ENCODE data around the gene ASCC3. TPM values are rescaled to one million over a fixed set of nuclear protein-coding genes. Genes with fewer than 3 reads are reported as not detected.

The ASCC3 gene
- total and polyA plus RNA-seq, 2 of the 4 experiments (the other 2 are of a cell fraction): 25.8 to 104 TPM

DNA sequence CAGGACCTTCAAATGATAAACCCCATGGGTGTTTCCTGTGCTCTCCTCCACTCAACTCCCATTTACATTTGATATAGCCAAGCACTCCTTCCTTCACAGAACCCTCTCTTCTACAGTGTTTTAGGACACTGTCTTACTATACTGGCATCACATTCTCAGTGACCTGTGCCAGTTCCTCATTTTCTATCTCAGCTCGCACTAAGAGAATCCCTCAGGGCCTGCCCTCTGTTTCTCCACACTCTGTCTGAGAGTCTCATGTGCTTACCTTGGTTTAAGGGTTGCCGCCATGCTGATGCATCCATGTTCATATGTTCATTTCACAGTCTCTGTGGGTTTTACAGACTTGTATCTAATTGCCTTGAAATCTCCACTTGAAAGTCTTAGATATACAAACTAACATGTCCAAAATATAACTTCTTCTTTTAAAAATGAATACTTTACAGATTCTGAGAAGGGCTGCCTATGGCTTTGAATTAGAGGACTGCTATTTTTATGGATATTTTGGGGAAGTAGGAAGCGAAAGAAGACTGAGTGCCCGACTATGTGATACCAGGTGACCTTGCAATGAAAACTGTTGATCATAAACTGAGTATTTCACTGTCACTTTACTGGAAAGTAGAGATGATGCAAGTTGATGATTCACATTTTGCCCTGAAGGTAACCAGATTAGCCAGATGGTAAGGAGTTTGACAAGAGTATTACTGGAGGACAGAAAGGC, 263.3 kb downstream of the ASCC3 start:
- BruUV-seq (replicated peaks): no TSS peak

More for the DNA sequence above, 263.3 kb downstream of the ASCC3 start:
- H3K79me1 ChIP-seq (ENCODE audit: low read depth in 1 of 2, low read length in 2 of 2): peaks cover 4 to 17% of the 10 kb centered on the region in 2 experiments; a peak in 3 of 4 replicates
- peak overlapping the region; percentile 45; the same call in 1 of the 2 replicates for H3K14ac ChIP-seq (replicated peaks; ENCODE audit: low read depth, low read length)
- ChIA-PET POLR2A (ENCODE audit: unreplicated experiment) (no interaction called here), CTCF (no interaction called here)
- H2BK20ac ChIP-seq (ENCODE audit: low read depth, low read length): no peak overlapping the region
- H2AFZ ChIP-seq (replicated peaks; ENCODE audit: low read length, poor library complexity): no peak overlapping the region
- 100% methylated on average over 1 of the region's 4 CpGs; no CpG with 5 or more reads in 1 of the 2 experiments for WGBS, 2 experiments (ENCODE audit: extremely low coverage in 2 of 2, insufficient read length in 1 of 2)
- H2BK120ac ChIP-seq (ENCODE audit: low read depth, low read length): peak overlapping the region; percentile 29; the same call in 1 of the 2 replicates
- H3K9ac ChIP-seq (ENCODE audit: low read depth, low read length): no peak overlapping the region
- no peak overlapping the region for H3K4me2 ChIP-seq (ENCODE audit: low read depth, low read length)
- peaks cover 8% of the 10 kb centered on the region for H3K36me3 ChIP-seq (ENCODE audit: control insufficient read depth, insufficient read depth, low read length)
- H3K9me3 ChIP-seq (ENCODE audit: control insufficient read depth, insufficient read depth, low read length): no peaks in the 10 kb centered on the region
- no peak overlapping the region for H3K4me3 ChIP-seq (ENCODE audit: insufficient read depth, low read depth, low read length)
- H2AK9ac ChIP-seq (replicated peaks; ENCODE audit: low read depth, low read length, poor library complexity): no peak overlapping the region
- intact Hi-C loops (cut with micrococcal nuclease) (no loop called here), dilution Hi-C loops (cut with HindIII; ENCODE audit: low sequenced_read_pairs, unreplicated experiment) (no loop called here), in situ Hi-C loops (cut with MboI; ENCODE audit: low sequenced_read_pairs) (no loop called here)
- H4K91ac ChIP-seq (ENCODE audit: insufficient read depth, low read depth, low read length): no peak overlapping the region
- TF ChIP-seq RFX5 (IDR thresholded peaks at IDR 0.05; ENCODE audit: low read depth, low read length): no peak
- TF ChIP-seq, protein P1, sequence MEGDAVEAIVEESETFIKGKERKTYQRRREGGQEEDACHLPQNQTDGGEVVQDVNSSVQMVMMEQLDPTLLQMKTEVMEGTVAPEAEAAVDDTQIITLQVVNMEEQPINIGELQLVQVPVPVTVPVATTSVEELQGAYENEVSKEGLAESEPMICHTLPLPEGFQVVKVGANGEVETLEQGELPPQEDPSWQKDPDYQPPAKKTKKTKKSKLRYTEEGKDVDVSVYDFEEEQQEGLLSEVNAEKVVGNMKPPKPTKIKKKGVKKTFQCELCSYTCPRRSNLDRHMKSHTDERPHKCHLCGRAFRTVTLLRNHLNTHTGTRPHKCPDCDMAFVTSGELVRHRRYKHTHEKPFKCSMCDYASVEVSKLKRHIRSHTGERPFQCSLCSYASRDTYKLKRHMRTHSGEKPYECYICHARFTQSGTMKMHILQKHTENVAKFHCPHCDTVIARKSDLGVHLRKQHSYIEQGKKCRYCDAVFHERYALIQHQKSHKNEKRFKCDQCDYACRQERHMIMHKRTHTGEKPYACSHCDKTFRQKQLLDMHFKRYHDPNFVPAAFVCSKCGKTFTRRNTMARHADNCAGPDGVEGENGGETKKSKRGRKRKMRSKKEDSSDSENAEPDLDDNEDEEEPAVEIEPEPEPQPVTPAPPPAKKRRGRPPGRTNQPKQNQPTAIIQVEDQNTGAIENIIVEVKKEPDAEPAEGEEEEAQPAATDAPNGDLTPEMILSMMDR (conservative IDR thresholded peaks at IDR 0.05; ENCODE audit: low read depth, low read length): no peak
- TF ChIP-seq RCOR1 (IDR thresholded peaks at IDR 0.05; ENCODE audit: insufficient replicate concordance, low read length): no peak
- 0 out of 2 replicates have a peak, but pooled peaks have one; percentile 3 for TF ChIP-seq FOS (IDR thresholded peaks at IDR 0.05; ENCODE audit: low read depth, low read length)
- TF ChIP-seq, protein P2, sequence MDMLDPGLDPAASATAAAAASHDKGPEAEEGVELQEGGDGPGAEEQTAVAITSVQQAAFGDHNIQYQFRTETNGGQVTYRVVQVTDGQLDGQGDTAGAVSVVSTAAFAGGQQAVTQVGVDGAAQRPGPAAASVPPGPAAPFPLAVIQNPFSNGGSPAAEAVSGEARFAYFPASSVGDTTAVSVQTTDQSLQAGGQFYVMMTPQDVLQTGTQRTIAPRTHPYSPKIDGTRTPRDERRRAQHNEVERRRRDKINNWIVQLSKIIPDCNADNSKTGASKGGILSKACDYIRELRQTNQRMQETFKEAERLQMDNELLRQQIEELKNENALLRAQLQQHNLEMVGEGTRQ (IDR thresholded peaks at IDR 0.05; ENCODE audit: low read depth, low read length): no peak
- no peak overlapping the region for H2AK5ac ChIP-seq (ENCODE audit: low read depth, low read length)
- H3K27me3 ChIP-seq (ENCODE audit: control insufficient read depth, insufficient read depth, low read length): no peaks in the 10 kb centered on the region
- DNase-seq (peak; percentile 48), ATAC-seq (ENCODE audit: low read depth) (no peak)
- no peak overlapping the region for H3K27ac ChIP-seq (ENCODE audit: insufficient read depth, low read length)
- no peak overlapping the region for H2BK15ac ChIP-seq (ENCODE audit: low read depth, low read length)
- H3K56ac ChIP-seq (ENCODE audit: extremely low read depth, insufficient read depth, low read length): no peak overlapping the region
- no peak overlapping the region; a peak in 1 of 4 replicates for H4K8ac ChIP-seq (ENCODE audit: low read depth in 2 of 2, low read length in 2 of 2)
- H4K20me1 ChIP-seq (ENCODE audit: insufficient read depth, low read length): no peaks in the 10 kb centered on the region
- H3K4me1 ChIP-seq (ENCODE audit: control insufficient read depth, insufficient read depth, low read length): peaks cover 5% of the 10 kb centered on the region; the same call in 1 of the 2 replicates
- no peak overlapping the region for H3K18ac ChIP-seq (ENCODE audit: low read depth, low read length)
- H3K4ac ChIP-seq (ENCODE audit: low read depth, low read length): peak overlapping the region; percentile 25; the same call in 1 of the 2 replicates
- no peak overlapping the region for H4K5ac ChIP-seq (ENCODE audit: low read depth, low read length)
- no peak overlapping the region for H2BK5ac ChIP-seq (ENCODE audit: low read depth, low read length, poor library complexity, severe bottlenecking)
- no peak overlapping the region for H3K23ac ChIP-seq (ENCODE audit: low read depth, low read length)
- H3K9me1 ChIP-seq (ENCODE audit: insufficient read depth, low read length): peaks cover 3% of the 10 kb centered on the region; the same call in 1 of the 2 replicates
